Measurements from ENCODE around the gene ITPKB. TPM values are rescaled to one million over a fixed set of nuclear protein-coding genes. Genes with fewer than 3 reads are reported as not detected.

ITPKB gene
- total and polyA plus RNA-seq, 5 donors = 9.6 to 15.4 (median 9.9) TPM

Other genes with a start within 250 kb of the ITPKB start
- gene STUM, start 190.5 kb downstream of the ITPKB start, total RNA-seq = 1 to 10 TPM in 2 of 4 donors, under 1 TPM in 2; 0.47 to 1.2 (median 0.86) TPM
- 0.70 TPM for gene STUM, start 190.5 kb downstream of the ITPKB start, polyA plus RNA-seq
- gene PSEN2, start 131.3 kb upstream of the ITPKB start, total RNA-seq = 10 to 100 TPM; 17.2 to 25.8 (median 20.3) TPM
- gene PSEN2, start 131.3 kb upstream of the ITPKB start, polyA plus RNA-seq = 15.4 TPM
- 100 to 1,000 TPM; 130 to 238 (median 203) TPM for gene COQ8A, start 201.0 kb upstream of the ITPKB start, total RNA-seq
- 198 TPM for gene COQ8A, start 201.0 kb upstream of the ITPKB start, polyA plus RNA-seq

Measured in right cardiac atrium (tissue), 5 donors.